Body of pancreas (tissue), 4 donors: ENCODE results near the gene ETV4.

Experiments used
- CTCF ChIP-seq, 7 experiments: fragments of 450-650 bp in 4 of 7; fragments of 200-600 bp in 3 of 7; sonication (generic) in 3 of 7; IDR thresholded peaks; one replicate each; pipeline ENCODE4 v1.5.1; 2016 to 2019; ENCODE audit warnings: antibody characterized with exemption in 7 of 7
- POLR2A ChIP-seq, 3 donors: fragments of 450-650 bp; IDR thresholded peaks; one replicate each; pipeline ENCODE4 v1.6.1; 2016; ENCODE audit warnings: antibody characterized with exemption in 3 of 3, mild to moderate bottlenecking in 2 of 3

- TF ChIP-seq CTCF (IDR thresholded peaks at IDR 0.05) (no peak), POLR2A (IDR thresholded peaks at IDR 0.05) (no peak)
Observed at GRCh38 chr17:43574348-43574747, 28.2 kb upstream of the ETV4 start.
